Activated naive CD8-positive, alpha-beta T cell treated with anti-CD3 and anti-CD28 coated beads, Interleukin-2, amount 50 U/mL, for 24 hours (primary cell): ENCODE data around the gene MAP3K15.

Experiments used
- ATAC-seq: fragments of 150-1000 bp; cut with Tn5 transposase; one replicate; pipeline ENCODE4 v1.10.0; 2021
- DNase-seq: peaks from one replicate; pipeline ENCODE4 v3.0.0; 2021
- H3K27ac Mint-ChIP-seq: one replicate; pipeline ENCODE4 v1.8.0; 2021; ENCODE audit warnings: mild to moderate bottlenecking, mixed read lengths
- H3K27me3 Mint-ChIP-seq: one replicate; pipeline ENCODE4 v1.8.0; 2021; ENCODE audit warnings: mixed read lengths
- H3K36me3 Mint-ChIP-seq: one replicate; pipeline ENCODE4 v1.8.0; 2021; ENCODE audit warnings: low read depth, mixed read lengths
- H3K4me1 Mint-ChIP-seq: one replicate; pipeline ENCODE4 v1.8.0; 2021; ENCODE audit warnings: mixed read lengths
- H3K4me3 Mint-ChIP-seq: one replicate; pipeline ENCODE4 v1.8.0; 2021; ENCODE audit warnings: mild to moderate bottlenecking, moderate library complexity, mixed read lengths
- H3K9me3 Mint-ChIP-seq: one replicate; pipeline ENCODE4 v1.8.0; 2021; ENCODE audit warnings: mixed read lengths

Gene MAP3K15

GRCh38 chrX:19392703-19393102 lies 122.6 kb downstream of the MAP3K15 start:
- Mint-ChIP-seq H3K9me3 (no peaks in the 10 kb centered on the region), H3K4me1 (peaks cover 5% of the 10 kb centered on the region), H3K27me3 (no peaks in the 10 kb centered on the region), H3K4me3 (no peak overlapping the region), H3K27ac (no peak overlapping the region), H3K36me3 (no peaks in the 10 kb centered on the region)
- ATAC-seq (no peak), DNase-seq (no peak)

GRCh38 chrX:19392078-19392477 lies 123.2 kb downstream of the MAP3K15 start:
- Mint-ChIP-seq H3K4me3 (no peak overlapping the region), H3K27ac (no peak overlapping the region), H3K4me1 (peaks cover 5% of the 10 kb centered on the region), H3K36me3 (no peaks in the 10 kb centered on the region), H3K27me3 (no peaks in the 10 kb centered on the region), H3K9me3 (no peaks in the 10 kb centered on the region)
- ATAC-seq (no peak), DNase-seq (no peak)

- DNase-seq (no peak), ATAC-seq (no peak)
- H3K36me3 Mint-ChIP-seq, result no peaks in the 10 kb centered on the region
- no peaks in the 10 kb centered on the region for H3K9me3 Mint-ChIP-seq
- H3K27ac Mint-ChIP-seq, result no peak overlapping the region
- H3K4me3 Mint-ChIP-seq, result no peak overlapping the region
- no peaks in the 10 kb centered on the region for H3K27me3 Mint-ChIP-seq
- no peaks in the 10 kb centered on the region for H3K4me1 Mint-ChIP-seq
These were observed 126.0 kb downstream of the MAP3K15 start for GRCh38 chrX:19389227-19389845.

GRCh38 chrX:19388741-19389140 lies 126.6 kb downstream of the MAP3K15 start:
- ATAC-seq (no peak), DNase-seq (no peak)
- Mint-ChIP-seq H3K9me3 (no peaks in the 10 kb centered on the region), H3K27me3 (no peaks in the 10 kb centered on the region), H3K4me1 (no peaks in the 10 kb centered on the region), H3K4me3 (no peak overlapping the region), H3K36me3 (no peaks in the 10 kb centered on the region), H3K27ac (no peak overlapping the region)

- no peaks in the 10 kb centered on the region for H3K36me3 Mint-ChIP-seq
- no peak overlapping the region for H3K27ac Mint-ChIP-seq
- DNase-seq (no peak), ATAC-seq (no peak)
- H3K4me1 Mint-ChIP-seq, result no peaks in the 10 kb centered on the region
- no peaks in the 10 kb centered on the region for H3K27me3 Mint-ChIP-seq
- no peak overlapping the region for H3K4me3 Mint-ChIP-seq
- no peaks in the 10 kb centered on the region for H3K9me3 Mint-ChIP-seq
These were observed 127.1 kb downstream of the MAP3K15 start for GRCh38 chrX:19388064-19388679.

GRCh38 chrX:19386679-19387078 lies 128.6 kb downstream of the MAP3K15 start:
- no peaks in the 10 kb centered on the region for H3K4me1 Mint-ChIP-seq
- H3K9me3 Mint-ChIP-seq, result no peaks in the 10 kb centered on the region
- H3K36me3 Mint-ChIP-seq, result no peaks in the 10 kb centered on the region
- ATAC-seq (no peak), DNase-seq (no peak)
- H3K27ac Mint-ChIP-seq, result no peak overlapping the region
- no peaks in the 10 kb centered on the region for H3K27me3 Mint-ChIP-seq
- H3K4me3 Mint-ChIP-seq, result no peak overlapping the region

GRCh38 chrX:19382555-19383145 lies 132.7 kb downstream of the MAP3K15 start:
- Mint-ChIP-seq H3K9me3 (no peaks in the 10 kb centered on the region), H3K36me3 (no peaks in the 10 kb centered on the region), H3K27ac (no peak overlapping the region), H3K4me3 (no peak overlapping the region), H3K4me1 (no peaks in the 10 kb centered on the region), H3K27me3 (peaks cover 3% of the 10 kb centered on the region)
- ATAC-seq (peak; percentile 66), DNase-seq (peak; percentile 65)

- Mint-ChIP-seq H3K27ac (no peak overlapping the region), H3K4me3 (no peak overlapping the region), H3K9me3 (no peaks in the 10 kb centered on the region)
These were observed 134.0 kb downstream of the MAP3K15 start for GRCh38 chrX:19381326-19381725.

GRCh38 chrX:19377799-19378198 lies 137.5 kb downstream of the MAP3K15 start:
- Mint-ChIP-seq H3K4me1 (no peaks in the 10 kb centered on the region), H3K4me3 (no peak overlapping the region), H3K9me3 (no peaks in the 10 kb centered on the region), H3K27ac (no peak overlapping the region), H3K36me3 (no peaks in the 10 kb centered on the region), H3K27me3 (peaks cover 3% of the 10 kb centered on the region)
- ATAC-seq (no peak), DNase-seq (no peak)

More at GRCh38 chrX:19381326-19381725, 134.0 kb downstream of the MAP3K15 start:
- ATAC-seq (no peak), DNase-seq (no peak)
- no peaks in the 10 kb centered on the region for H3K36me3 Mint-ChIP-seq
- H3K27me3 Mint-ChIP-seq, result peaks cover 3% of the 10 kb centered on the region
- H3K4me1 Mint-ChIP-seq, result no peaks in the 10 kb centered on the region

- Mint-ChIP-seq H3K9me3 (no peaks in the 10 kb centered on the region), H3K36me3 (no peaks in the 10 kb centered on the region), H3K27me3 (peaks cover 1% of the 10 kb centered on the region), H3K4me1 (peaks cover 5% of the 10 kb centered on the region), H3K27ac (no peak overlapping the region), H3K4me3 (no peak overlapping the region)
- ATAC-seq (no peak), DNase-seq (no peak)
These were observed 139.8 kb downstream of the MAP3K15 start for GRCh38 chrX:19375546-19375945.

- no peak overlapping the region for H3K4me3 Mint-ChIP-seq
- no peaks in the 10 kb centered on the region for H3K36me3 Mint-ChIP-seq
- no peak overlapping the region for H3K27ac Mint-ChIP-seq
- H3K27me3 Mint-ChIP-seq, result peaks cover 1% of the 10 kb centered on the region
- no peaks in the 10 kb centered on the region for H3K9me3 Mint-ChIP-seq
- no peak for DNase-seq
- no peak for ATAC-seq
- peaks cover 5% of the 10 kb centered on the region for H3K4me1 Mint-ChIP-seq
These were observed 141.9 kb downstream of the MAP3K15 start for GRCh38 chrX:19373351-19373891.

- DNase-seq, result peak; percentile 10
- peaks cover 1% of the 10 kb centered on the region for H3K27me3 Mint-ChIP-seq
- no peak for ATAC-seq
- peak overlapping the region; percentile 77 for H3K27ac Mint-ChIP-seq
- peaks cover 5% of the 10 kb centered on the region for H3K4me1 Mint-ChIP-seq
- peak overlapping the region; percentile 81 for H3K4me3 Mint-ChIP-seq
- H3K9me3 Mint-ChIP-seq, result no peaks in the 10 kb centered on the region
- H3K36me3 Mint-ChIP-seq, result no peaks in the 10 kb centered on the region
These were observed 142.6 kb downstream of the MAP3K15 start for GRCh38 chrX:19372547-19373331.

- no peaks in the 10 kb centered on the region for H3K36me3 Mint-ChIP-seq
- H3K4me3 Mint-ChIP-seq, result peak overlapping the region; percentile 81
- H3K27me3 Mint-ChIP-seq, result peaks cover 1% of the 10 kb centered on the region
- peaks cover 5% of the 10 kb centered on the region for H3K4me1 Mint-ChIP-seq
- DNase-seq (peak; percentile 65), ATAC-seq (peak; percentile 63)
- H3K9me3 Mint-ChIP-seq, result no peaks in the 10 kb centered on the region
- peak overlapping the region; percentile 77 for H3K27ac Mint-ChIP-seq
These were observed 143.2 kb downstream of the MAP3K15 start for GRCh38 chrX:19372170-19372546.

- Mint-ChIP-seq H3K36me3 (peaks cover 18% of the 10 kb centered on the region), H3K9me3 (no peaks in the 10 kb centered on the region), H3K27me3 (peaks cover 1% of the 10 kb centered on the region), H3K4me1 (peaks cover 5% of the 10 kb centered on the region), H3K27ac (no peak overlapping the region), H3K4me3 (no peak overlapping the region)
- ATAC-seq, result no peak
- no peak for DNase-seq
These were observed 145.2 kb downstream of the MAP3K15 start for GRCh38 chrX:19370061-19370460.
